GM20000 (cell line): ENCODE results near the gene KLRC1.
"Not testable (repeated sequence)": the region's sequence is repeated elsewhere in the genome, so short reads cannot be mapped to it uniquely, and the experiment has no call there.

ENCODE experiments used
- DNase-seq: peaks from one replicate; pipeline ENCODE4 v3.0.0; 2012; ENCODE audit warnings: low spot score
- CTCF ChIP-seq: IDR thresholded peaks from 2 replicates; pipeline ENCODE4 v1.5.1; 2012; ENCODE audit warnings: mild to moderate bottlenecking, control low read depth; ENCODE audit errors: extremely low read depth, missing control alignments

KLRC1 gene

GRCh38 chr12:10424260-10424899 lies 28.8 kb downstream of the KLRC1 start:
- not testable (repeated sequence) for DNase-seq

DNA sequence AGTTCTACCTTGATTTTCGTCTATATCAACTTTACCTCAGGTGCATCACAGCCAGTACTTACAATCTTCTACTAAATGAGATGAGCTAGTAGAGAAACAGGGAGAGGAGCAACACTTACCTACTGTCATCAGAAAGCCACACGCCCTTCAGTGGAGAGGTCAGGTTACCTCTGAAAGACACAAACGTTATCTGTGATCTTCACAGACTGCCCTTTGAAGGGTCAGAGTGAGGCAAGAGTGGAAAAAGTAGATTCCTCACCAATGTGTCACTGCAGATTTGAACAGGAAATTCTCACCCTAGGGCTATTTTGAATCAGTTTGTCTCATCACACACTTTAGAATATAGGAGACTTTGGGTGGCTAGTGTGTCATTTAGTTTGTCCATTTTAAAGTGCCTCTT lies 31.0 kb downstream of the KLRC1 start:
- DNase-seq, result not testable (repeated sequence)

GRCh38 chr12:10420334-10420733 lies 32.8 kb downstream of the KLRC1 start, which contains the start of gene KLRC3:
Gene KLRC3 (minus strand): TSS chr12:10420595. CDS start chr12:10420550, 45 bp downstream.
- not testable (repeated sequence) for DNase-seq

DNA sequence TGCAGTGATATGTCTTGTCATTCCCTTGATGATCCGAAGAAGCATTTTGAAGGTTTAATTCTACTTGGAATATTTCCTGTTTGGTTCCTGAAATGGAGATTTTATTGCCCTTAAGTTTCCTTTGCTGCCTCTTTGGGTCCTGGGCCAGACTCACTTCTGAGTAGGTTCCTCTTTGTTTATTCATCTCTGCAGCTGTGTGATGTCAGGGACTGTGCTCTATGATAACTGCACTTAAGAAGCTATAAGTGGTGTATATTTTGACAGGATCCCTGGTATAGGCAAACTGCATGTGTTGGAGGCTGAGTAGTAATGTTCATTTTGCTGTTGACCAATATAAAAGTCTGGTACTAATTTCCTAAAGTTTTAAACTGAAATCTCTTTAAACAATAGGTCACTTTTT lies 43.8 kb downstream of the KLRC1 start, which contains the start of gene KLRC4:
TSS of gene KLRC4 (minus strand) at position 366 of the 400 bp plus-strand sequence. CDS start at position 184, 182 bp downstream.
- DNase-seq, result no peak
- no peak for TF ChIP-seq CTCF

DNA sequence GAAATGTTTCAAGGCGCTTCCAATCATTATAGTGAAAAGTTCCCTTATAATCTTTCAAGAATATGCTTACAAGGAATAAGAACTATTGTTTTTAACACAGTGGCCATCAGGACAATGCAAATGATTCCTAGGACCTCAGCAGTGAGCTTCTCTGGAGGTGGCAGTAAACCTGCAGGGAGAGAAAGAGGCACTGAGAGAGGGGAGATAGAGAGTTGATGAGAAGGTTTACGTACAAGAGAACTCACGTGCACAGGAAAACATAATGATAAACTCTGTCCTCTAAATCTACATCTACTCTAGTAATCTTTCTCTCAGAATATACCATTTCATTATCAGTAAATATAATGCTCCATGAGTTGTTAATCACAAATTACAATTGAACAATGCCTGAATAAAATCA lies 44.3 kb downstream of the KLRC1 start:
- no peak for TF ChIP-seq CTCF
- DNase-seq, result no peak

DNA sequence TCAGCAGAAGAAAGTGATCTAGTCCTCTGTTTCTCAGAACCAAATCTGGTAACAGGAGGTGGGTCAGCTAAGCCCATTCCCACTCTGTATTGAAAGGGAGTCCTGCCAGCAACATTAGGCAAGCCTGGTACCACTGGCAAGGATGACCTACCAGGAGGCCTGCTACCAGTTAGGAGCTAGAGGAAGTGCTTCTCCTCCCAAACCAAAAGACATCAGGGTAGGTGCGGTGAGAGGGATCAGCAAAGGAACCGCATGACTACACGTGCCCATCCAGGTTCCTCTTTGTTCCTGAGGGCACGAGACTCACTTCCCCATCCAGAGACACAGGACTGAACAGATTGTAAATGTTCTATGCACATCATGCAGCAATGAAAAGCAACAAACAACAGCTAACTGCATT lies 46.5 kb downstream of the KLRC1 start:
- no peak for DNase-seq
- no peak for TF ChIP-seq CTCF

GRCh38 chr12:10405294-10405693 lies 47.9 kb downstream of the KLRC1 start:
- TF ChIP-seq CTCF, result no peak
- no peak for DNase-seq

DNA sequence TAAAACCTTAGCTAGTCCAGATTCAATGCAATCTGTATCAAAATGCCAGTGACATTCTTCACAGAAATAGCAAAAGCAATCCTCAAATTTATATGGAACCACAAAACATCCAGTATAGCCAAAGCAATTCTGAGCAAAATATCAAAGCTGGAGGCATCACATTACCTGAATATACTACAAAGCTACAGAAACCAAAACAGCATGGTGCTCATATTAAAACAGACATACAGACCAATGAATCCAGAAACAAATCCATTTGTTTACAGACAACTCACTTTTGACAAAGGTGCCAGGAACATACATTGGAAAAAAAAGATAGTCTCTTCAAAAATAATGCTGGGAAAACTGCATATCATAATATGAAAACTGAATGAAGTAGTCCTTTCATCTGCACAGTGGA lies 48.4 kb downstream of the KLRC1 start:
- TF ChIP-seq CTCF, result no peak
- DNase-seq, result no peak

- no peak for TF ChIP-seq CTCF
- DNase-seq, result no peak
Measured at GRCh38 chr12:10400829-10401228, 52.3 kb downstream of the KLRC1 start.
